ENCODE measurements around the gene ARMH4.

- peak; percentile 57 to 70 (median 69); a peak in 5 of 6 replicates for TF ChIP-seq CTCF (IDR thresholded peaks at IDR 0.05 in 2 of 3, conservative IDR thresholded peaks at IDR 0.05 in 1 of 3; ENCODE audit: control insufficient read depth in 2 of 3, extremely low read depth in 1 of 3, insufficient read depth in 1 of 3, low read depth in 3 of 3, low read length in 3 of 3)
- TF ChIP-seq GATAD2B (conservative IDR thresholded peaks at IDR 0.05; ENCODE audit: low read depth): no peak
- TF ChIP-seq SMARCA5 (IDR thresholded peaks at IDR 0.05): no peak
- no peak for TF ChIP-seq CBX3 (IDR thresholded peaks at IDR 0.05; ENCODE audit: borderline replicate concordance, low read depth)
- no peak for TF ChIP-seq CEBPB (IDR thresholded peaks at IDR 0.05; ENCODE audit: borderline replicate concordance in 1 of 2, low read depth in 2 of 2, low read length in 2 of 2)
- TF ChIP-seq TCF7 (IDR thresholded peaks at IDR 0.05; ENCODE audit: borderline replicate concordance): no peak
These were observed 79.5 kb downstream of the ARMH4 start for GRCh38 chr14:58072288-58073071.
